Effector CD4-positive, alpha-beta T cell (primary cell): ENCODE data around the gene ZNF446.
A peak's percentile ranks its signal among the peaks of the same experiment; 100 is the strongest.
"Not testable (repeated sequence)": the region's sequence is repeated elsewhere in the genome, so short reads cannot be mapped to it uniquely, and the experiment has no call there.

ENCODE experiments used
- DNase-seq: peaks from one replicate; pipeline ENCODE4 v3.0.0-alpha.2; 2020
- total RNA-seq: gene quantifications from one replicate; lab custom pipeline; 2026; lab: John Stamatoyannopoulos, UW

The ZNF446 gene
- 16.9 reads per million, percentile 43 among the genes with 10 or more reads in this experiment for total RNA-seq

- peak; percentile 94 for DNase-seq
Observed at GRCh38 chr19:58475714-58476497, at the start of gene ZNF446. Gene ZNF446, plus strand, starts transcription at chr19:58476352. Its CDS starts 867 bp downstream, at chr19:58477219.

- DNase-seq, result no peak
Observed at GRCh38 chr19:58428617-58429016, 47.5 kb upstream of the ZNF446 start.

- no peak for DNase-seq
Observed at GRCh38 chr19:58429745-58430144, 46.4 kb upstream of the ZNF446 start.

- DNase-seq, result no peak
Observed at GRCh38 chr19:58434217-58434616, 41.9 kb upstream of the ZNF446 start.

- peak; percentile 92 for DNase-seq
Observed at GRCh38 chr19:58439576-58440554, 36.3 kb upstream of the ZNF446 start, which contains the start of gene ZNF132. Gene ZNF132, minus strand, starts transcription at chr19:58440153. Its CDS starts 332 bp downstream, at chr19:58439821.

GRCh38 chr19:58440556-58440955 lies 35.6 kb upstream of the ZNF446 start:
- DNase-seq, result no peak

GRCh38 chr19:58442986-58443385 lies 33.2 kb upstream of the ZNF446 start:
- not testable (repeated sequence) for DNase-seq

- not testable (repeated sequence) for DNase-seq
Observed at GRCh38 chr19:58448860-58449259, 27.3 kb upstream of the ZNF446 start.

GRCh38 chr19:58449980-58450379 lies 26.2 kb upstream of the ZNF446 start:
- DNase-seq, result not testable (repeated sequence)

- no peak for DNase-seq
Observed at GRCh38 chr19:58450856-58451357, 25.2 kb upstream of the ZNF446 start.

GRCh38 chr19:58451358-58452101 lies 24.6 kb upstream of the ZNF446 start, which contains the start of gene ZNF324B:
Gene ZNF324B, plus strand, starts transcription at chr19:58451622. Its CDS starts 2,080 bp downstream, at chr19:58453702.
- DNase-seq, result peak; percentile 96

- no peak for DNase-seq
Observed at GRCh38 chr19:58453743-58454142, 22.4 kb upstream of the ZNF446 start.

- DNase-seq, result no peak
Observed at GRCh38 chr19:58455306-58455705, 20.8 kb upstream of the ZNF446 start.

GRCh38 chr19:58456111-58456510 lies 20.0 kb upstream of the ZNF446 start:
- no peak for DNase-seq

GRCh38 chr19:58460039-58460438 lies 16.1 kb upstream of the ZNF446 start:
- DNase-seq, result no peak

- DNase-seq, result no peak
Observed at GRCh38 chr19:58466089-58466759, 9.9 kb upstream of the ZNF446 start.

- DNase-seq, result peak; percentile 98
Observed at GRCh38 chr19:58466760-58467589, 9.2 kb upstream of the ZNF446 start, which contains the start of gene ZNF324. Gene ZNF324, plus strand, starts transcription at chr19:58467080. Its CDS starts 2,106 bp downstream, at chr19:58469186.

- no peak for DNase-seq
Observed at GRCh38 chr19:58468216-58468839, 7.8 kb upstream of the ZNF446 start.

GRCh38 chr19:58469241-58470013 lies 6.7 kb upstream of the ZNF446 start:
- DNase-seq, result no peak
